ENCODE data around the gene SLC38A11.

The SLC38A11 gene

DNA sequence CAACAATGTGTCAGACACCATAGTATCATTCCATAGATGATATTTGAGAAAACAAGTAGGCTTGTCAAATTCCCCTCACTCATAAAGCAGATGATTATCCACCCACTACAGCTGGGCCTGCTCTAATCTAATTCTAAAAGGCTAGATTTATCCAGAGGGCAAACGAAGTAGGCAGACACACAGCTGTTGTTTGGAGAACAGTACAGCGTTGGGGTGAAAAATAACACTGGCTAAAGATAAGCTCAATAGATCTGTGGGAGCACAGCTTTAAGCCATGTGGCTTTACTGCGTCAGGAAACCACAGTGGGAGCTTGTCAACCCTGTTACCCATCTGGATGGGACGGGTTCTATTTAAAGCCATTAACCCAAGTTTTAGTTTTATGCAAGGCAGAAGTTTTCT lies 64.8 kb downstream of the SLC38A11 start:
- H3K9ac ChIP-seq (ENCODE audit: low read depth, low read length), result no peak overlapping the region
- H3K4me1 ChIP-seq (ENCODE audit: insufficient read depth, low read length), result no peaks in the 10 kb centered on the region
- H3K36me3 ChIP-seq (ENCODE audit: insufficient read depth, low read length), result no peaks in the 10 kb centered on the region
- no peaks in the 10 kb centered on the region for H3K9me3 ChIP-seq (ENCODE audit: control insufficient read depth, insufficient read depth, low read length)

GRCh38 chr2:164888592-164888991 lies 66.7 kb downstream of the SLC38A11 start:
- Histone ChIP-seq H3K4me1 (ENCODE audit: insufficient read depth, low read length) (no peaks in the 10 kb centered on the region), H3K9ac (ENCODE audit: low read depth, low read length) (no peak overlapping the region), H3K9me3 (ENCODE audit: control insufficient read depth, insufficient read depth, low read length) (no peaks in the 10 kb centered on the region), H3K36me3 (ENCODE audit: insufficient read depth, low read length) (no peaks in the 10 kb centered on the region)

DNA sequence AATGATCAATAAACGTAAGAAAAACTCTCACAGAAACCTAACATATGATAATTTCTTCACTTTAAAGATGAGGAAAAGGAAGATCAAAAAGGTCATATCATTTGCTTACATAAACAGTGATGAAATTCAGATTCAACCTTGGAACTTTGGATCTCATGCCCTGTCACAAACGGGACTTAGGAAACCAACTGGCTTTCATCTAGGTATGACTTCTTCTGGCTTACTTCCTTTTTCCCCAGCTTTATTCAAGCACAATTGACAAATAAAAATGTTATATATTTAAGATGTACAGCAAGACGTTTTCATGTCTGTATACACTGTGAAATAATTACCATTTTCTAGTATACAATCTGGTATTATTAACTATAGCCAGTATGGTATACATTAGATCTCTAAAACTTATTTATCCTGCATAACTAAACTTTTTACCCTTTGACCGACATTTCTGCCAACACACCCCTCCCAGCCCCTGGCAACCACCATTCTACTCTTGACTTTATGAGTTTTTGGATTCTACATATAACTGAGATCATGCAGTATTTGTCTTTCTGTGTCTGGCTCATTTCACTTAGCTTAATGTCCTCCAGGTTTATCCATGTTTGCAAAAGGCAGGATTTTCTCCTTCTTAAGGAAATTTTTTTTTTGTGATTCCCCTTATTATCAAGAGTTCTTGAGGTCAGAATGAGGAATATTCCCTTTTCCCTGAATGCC lies 67.7 kb downstream of the SLC38A11 start:
- H3K9me3 ChIP-seq (ENCODE audit: control insufficient read depth, insufficient read depth, low read length), result no peaks in the 10 kb centered on the region
- no peaks in the 10 kb centered on the region for H3K36me3 ChIP-seq (ENCODE audit: insufficient read depth, low read length)
- H3K9ac ChIP-seq (ENCODE audit: low read depth, low read length), result no peak overlapping the region
- no peaks in the 10 kb centered on the region for H3K4me1 ChIP-seq (ENCODE audit: insufficient read depth, low read length)

DNA sequence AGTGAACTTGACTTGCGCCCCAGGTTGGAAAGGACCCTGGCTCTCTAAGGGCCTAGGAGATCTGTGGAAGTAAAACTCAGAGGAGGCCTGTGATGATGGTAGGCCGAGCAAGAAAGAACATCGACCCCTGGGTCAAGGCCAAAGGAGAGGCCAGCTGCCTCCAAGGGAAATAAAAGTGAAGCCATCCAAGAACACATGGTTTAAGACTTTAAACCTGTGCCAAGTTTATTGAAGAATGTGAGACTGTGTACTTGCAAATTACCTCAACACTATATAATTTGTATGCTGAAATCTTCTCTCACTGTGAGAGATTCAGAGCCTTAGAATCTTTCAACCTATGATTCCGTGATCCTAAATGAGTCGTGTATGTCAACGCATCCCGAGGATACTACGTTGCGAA lies 73.0 kb downstream of the SLC38A11 start:
- Histone ChIP-seq H3K36me3 (ENCODE audit: insufficient read depth, low read length) (no peaks in the 10 kb centered on the region), H3K9me3 (ENCODE audit: control insufficient read depth, insufficient read depth, low read length) (no peaks in the 10 kb centered on the region), H3K4me1 (ENCODE audit: insufficient read depth, low read length) (no peaks in the 10 kb centered on the region; the same call in 1 of the 2 replicates), H3K9ac (ENCODE audit: low read depth, low read length) (no peak overlapping the region)

GRCh38 chr2:164881524-164881923 lies 73.8 kb downstream of the SLC38A11 start:
- no peaks in the 10 kb centered on the region for H3K9me3 ChIP-seq (ENCODE audit: control insufficient read depth, insufficient read depth, low read length)
- no peaks in the 10 kb centered on the region; the same call in 1 of the 2 replicates for H3K4me1 ChIP-seq (ENCODE audit: insufficient read depth, low read length)
- no peaks in the 10 kb centered on the region for H3K36me3 ChIP-seq (ENCODE audit: insufficient read depth, low read length)
- no peak overlapping the region for H3K9ac ChIP-seq (ENCODE audit: low read depth, low read length)

- no peaks in the 10 kb centered on the region for H3K9me3 ChIP-seq (ENCODE audit: control insufficient read depth, insufficient read depth, low read length)
- H3K36me3 ChIP-seq (ENCODE audit: insufficient read depth, low read length), result no peaks in the 10 kb centered on the region
- H3K9ac ChIP-seq (ENCODE audit: low read depth, low read length), result no peak overlapping the region
- no peaks in the 10 kb centered on the region; the same call in 1 of the 2 replicates for H3K4me1 ChIP-seq (ENCODE audit: insufficient read depth, low read length)
Measured at GRCh38 chr2:164879901-164880535, 75.3 kb downstream of the SLC38A11 start.

GRCh38 chr2:164877927-164878326 lies 77.4 kb downstream of the SLC38A11 start:
- Histone ChIP-seq H3K36me3 (ENCODE audit: insufficient read depth, low read length) (no peaks in the 10 kb centered on the region), H3K9ac (ENCODE audit: low read depth, low read length) (no peak overlapping the region), H3K9me3 (ENCODE audit: control insufficient read depth, insufficient read depth, low read length) (no peaks in the 10 kb centered on the region), H3K4me1 (ENCODE audit: insufficient read depth, low read length) (no peaks in the 10 kb centered on the region; the same call in 1 of the 2 replicates)

- H3K36me3 ChIP-seq (ENCODE audit: insufficient read depth, low read length), result no peaks in the 10 kb centered on the region
- no peak overlapping the region for H3K9ac ChIP-seq (ENCODE audit: low read depth, low read length)
- no peaks in the 10 kb centered on the region; the same call in 1 of the 2 replicates for H3K4me1 ChIP-seq (ENCODE audit: insufficient read depth, low read length)
- no peaks in the 10 kb centered on the region for H3K9me3 ChIP-seq (ENCODE audit: control insufficient read depth, insufficient read depth, low read length)
Measured at GRCh38 chr2:164877169-164877568, 78.2 kb downstream of the SLC38A11 start.

GRCh38 chr2:164875334-164876205 lies 79.8 kb downstream of the SLC38A11 start:
- no peaks in the 10 kb centered on the region for H3K9me3 ChIP-seq (ENCODE audit: control insufficient read depth, insufficient read depth, low read length)
- no peaks in the 10 kb centered on the region for H3K36me3 ChIP-seq (ENCODE audit: insufficient read depth, low read length)
- H3K9ac ChIP-seq (ENCODE audit: low read depth, low read length), result no peak overlapping the region
- H3K4me1 ChIP-seq (ENCODE audit: insufficient read depth, low read length), result no peaks in the 10 kb centered on the region; the same call in 1 of the 2 replicates

DNA sequence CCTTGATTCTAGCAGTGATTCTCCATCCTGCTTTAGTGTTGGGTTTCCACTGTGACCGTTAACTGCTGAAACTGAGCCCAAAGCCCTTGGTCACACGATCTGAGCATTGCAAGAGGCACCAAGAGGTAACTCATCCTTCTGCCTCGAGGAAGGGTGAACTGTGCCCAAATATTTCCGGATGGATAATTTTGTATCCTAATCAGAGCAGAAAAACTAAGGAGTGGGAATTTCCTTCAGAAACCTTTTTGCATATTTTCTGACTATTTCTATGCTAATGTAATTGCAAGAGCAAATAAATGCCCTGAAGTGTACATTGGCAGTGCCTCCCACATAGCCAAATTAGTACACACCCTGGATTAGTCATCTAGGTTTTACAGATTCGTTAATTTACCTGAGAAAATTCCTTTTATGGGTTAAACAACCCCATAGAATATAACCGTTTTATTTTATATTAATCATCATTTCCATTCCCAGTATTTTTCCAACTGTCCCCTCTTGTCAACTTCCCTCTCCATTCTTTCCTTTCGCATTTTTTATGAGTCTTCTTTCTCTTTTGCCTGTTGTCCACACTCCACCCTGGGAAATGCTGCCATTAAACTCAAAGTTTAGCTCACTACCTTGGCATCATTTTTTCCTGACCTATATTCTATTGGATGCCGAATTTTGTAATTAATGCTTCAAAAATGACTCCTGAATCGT lies 82.0 kb downstream of the SLC38A11 start:
- Histone ChIP-seq H3K9ac (ENCODE audit: low read depth, low read length) (no peak overlapping the region), H3K4me1 (ENCODE audit: insufficient read depth, low read length) (no peaks in the 10 kb centered on the region), H3K36me3 (ENCODE audit: insufficient read depth, low read length) (no peaks in the 10 kb centered on the region), H3K9me3 (ENCODE audit: control insufficient read depth, insufficient read depth, low read length) (no peaks in the 10 kb centered on the region)

DNA sequence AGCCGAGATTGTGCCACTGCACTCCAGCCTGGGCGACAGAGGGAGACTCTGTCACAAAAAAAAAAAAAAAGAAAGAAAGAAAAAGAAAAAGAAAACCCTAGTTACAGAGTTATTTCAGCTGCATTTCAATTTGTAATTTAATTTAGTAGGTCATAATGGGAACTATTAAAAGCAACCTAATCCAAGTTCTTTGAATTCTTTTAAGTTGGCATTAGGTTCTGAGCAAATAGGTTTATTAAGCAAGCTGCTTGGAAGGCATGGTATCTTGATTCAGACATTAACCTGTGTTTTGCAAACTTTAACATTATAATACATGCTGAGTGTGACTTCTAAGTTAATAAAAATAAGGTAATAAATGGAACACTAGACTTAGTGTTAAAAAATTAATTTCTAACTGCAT lies 83.9 kb downstream of the SLC38A11 start:
- Histone ChIP-seq H3K9me3 (ENCODE audit: control insufficient read depth, insufficient read depth, low read length) (no peaks in the 10 kb centered on the region), H3K9ac (ENCODE audit: low read depth, low read length) (no peak overlapping the region), H3K36me3 (ENCODE audit: insufficient read depth, low read length) (no peaks in the 10 kb centered on the region), H3K4me1 (ENCODE audit: insufficient read depth, low read length) (no peaks in the 10 kb centered on the region)

DNA sequence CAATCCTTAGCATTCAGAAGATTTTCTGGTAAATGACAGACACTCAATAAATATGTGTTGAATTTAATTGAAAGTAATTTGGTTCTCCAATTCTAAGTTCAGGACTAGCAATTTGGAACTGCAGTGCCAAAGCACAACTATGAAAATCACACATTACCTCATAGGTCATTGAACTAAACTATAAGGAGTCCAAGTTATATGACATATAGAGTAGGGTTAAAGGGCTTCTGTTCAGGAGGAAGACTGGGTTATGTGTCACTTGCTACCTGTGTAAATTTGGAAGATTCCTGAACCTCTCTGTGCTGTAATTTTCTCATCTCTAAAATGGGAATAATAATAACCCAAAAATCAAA lies 85.9 kb downstream of the SLC38A11 start:
- H3K4me1 ChIP-seq (ENCODE audit: insufficient read depth, low read length), result no peaks in the 10 kb centered on the region
- no peaks in the 10 kb centered on the region for H3K36me3 ChIP-seq (ENCODE audit: insufficient read depth, low read length)
- no peak overlapping the region for H3K9ac ChIP-seq (ENCODE audit: low read depth, low read length)
- no peaks in the 10 kb centered on the region for H3K9me3 ChIP-seq (ENCODE audit: control insufficient read depth, insufficient read depth, low read length)

DNA sequence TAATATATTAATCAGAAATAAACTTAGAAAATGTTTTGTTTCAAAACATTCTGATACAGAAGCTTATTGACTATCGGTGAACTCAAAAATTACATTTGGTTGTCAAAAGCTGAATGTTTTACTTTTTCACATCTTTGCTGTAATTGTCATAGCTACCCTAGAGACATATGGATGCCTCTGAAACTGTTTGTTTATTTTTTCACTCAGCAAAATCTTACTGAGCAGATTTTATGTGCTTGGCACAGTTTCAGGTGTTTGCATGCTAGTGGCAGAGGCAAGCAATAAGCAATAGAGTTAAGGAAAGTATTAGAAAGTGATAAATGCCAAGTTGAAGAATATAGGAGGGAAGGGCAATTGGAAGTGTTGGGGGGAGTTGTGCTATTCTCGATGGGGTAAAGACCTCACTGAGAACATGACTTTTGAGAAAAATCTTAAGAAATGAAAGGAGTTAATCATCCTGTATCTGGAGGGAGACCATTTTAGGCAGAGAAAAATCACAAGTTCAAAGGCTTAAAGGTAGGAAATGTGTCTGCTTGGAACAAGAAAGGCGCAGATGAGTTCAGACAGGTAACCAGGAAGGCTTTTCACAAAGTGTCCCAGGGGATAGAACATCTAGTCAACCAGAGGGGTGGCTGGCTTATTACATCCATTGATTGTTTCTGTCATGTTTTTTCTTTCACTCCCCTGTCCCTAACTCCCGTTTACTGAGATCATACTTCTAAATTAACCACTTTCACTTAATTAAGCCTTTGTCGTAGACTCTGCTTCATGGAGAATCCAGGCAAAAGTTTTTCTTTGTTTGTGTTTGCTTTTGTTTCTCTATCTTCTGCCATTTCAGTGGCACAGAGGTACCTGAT lies 86.5 kb downstream of the SLC38A11 start:
- H3K9me3 ChIP-seq (ENCODE audit: control insufficient read depth, insufficient read depth, low read length), result no peaks in the 10 kb centered on the region
- no peaks in the 10 kb centered on the region for H3K36me3 ChIP-seq (ENCODE audit: insufficient read depth, low read length)
- H3K9ac ChIP-seq (ENCODE audit: low read depth, low read length), result no peak overlapping the region
- no peaks in the 10 kb centered on the region for H3K4me1 ChIP-seq (ENCODE audit: insufficient read depth, low read length)
